Hepatocyte (in vitro differentiated cells): Measurements from ENCODE around the gene AIP. TPM values are rescaled to one million over a fixed set of nuclear protein-coding genes. Genes with fewer than 3 reads are reported as not detected.
"Not testable (repeated sequence)": the region's sequence is repeated elsewhere in the genome, so short reads cannot be mapped to it uniquely, and the experiment has no call there.

Source experiments
- DNase-seq: peaks from one replicate; pipeline ENCODE4 v3.0.0-alpha.2; 2016; ENCODE audit warnings: low spot score
- H2AFZ ChIP-seq: fragments of 200-600 bp; sonication (generic); 2 replicates; pipeline ENCODE4 v1.6.0; 2016; ENCODE audit warnings: antibody characterized with exemption, mild to moderate bottlenecking
- H3K27ac ChIP-seq: fragments of 200-600 bp; sonication (generic); 2 replicates; pipeline ENCODE4 v1.5.1; 2016; ENCODE audit warnings: mild to moderate bottlenecking
- H3K27me3 ChIP-seq: fragments of 200-600 bp; sonication (generic); 2 replicates; pipeline ENCODE4 v1.6.1; 2016
- H3K36me3 ChIP-seq: fragments of 200-600 bp; sonication (generic); replicated peaks from 2 replicates; pipeline ENCODE4 v1.5.1; 2016; ENCODE audit warnings: low read depth; ENCODE audit not compliant: insufficient read depth
- H3K4me1 ChIP-seq: fragments of 200-600 bp; sonication (generic); 2 replicates; pipeline ENCODE4 v1.5.1; 2016; ENCODE audit warnings: mild to moderate bottlenecking, moderate library complexity; ENCODE audit not compliant: insufficient read depth
- H3K4me2 ChIP-seq: fragments of 200-600 bp; sonication (generic); 2 replicates; pipeline ENCODE4 v1.6.0; 2016
- H3K4me3 ChIP-seq: fragments of 200-600 bp; sonication (generic); 2 replicates; pipeline ENCODE4 v1.5.1; 2016; ENCODE audit warnings: mild to moderate bottlenecking
- H3K79me2 ChIP-seq: fragments of 200-600 bp; sonication (generic); 2 replicates; pipeline ENCODE4 v1.6.0; 2017; ENCODE audit warnings: mild to moderate bottlenecking
- H3K9me2 ChIP-seq: fragments of 200-600 bp; sonication (generic); replicated peaks from 2 replicates; pipeline ENCODE4 v1.6.0; 2017; ENCODE audit warnings: mild to moderate bottlenecking; ENCODE audit not compliant: insufficient read depth
- H3K9me3 ChIP-seq: fragments of 200-600 bp; sonication (generic); 2 replicates; pipeline ENCODE4 v1.5.1; 2016; ENCODE audit warnings: low read depth, mild to moderate bottlenecking
- H4K20me1 ChIP-seq: fragments of 200-600 bp; sonication (generic); 2 replicates; pipeline ENCODE4 v1.6.0; 2016; ENCODE audit warnings: mild to moderate bottlenecking; ENCODE audit not compliant: insufficient read depth, poor library complexity, severe bottlenecking
- EZH2 ChIP-seq: fragments of 200-600 bp; sonication (generic); IDR thresholded peaks from 2 replicates; pipeline ENCODE4 v1.6.1; 2016; ENCODE audit warnings: antibody characterized with exemption, mild to moderate bottlenecking, borderline replicate concordance
- EZH2phosphoT487 ChIP-seq: fragments of 200-600 bp; sonication (generic); IDR thresholded peaks from one replicate; pipeline ENCODE4 v1.6.1; 2018; ENCODE audit warnings: antibody characterized with exemption, mild to moderate bottlenecking, low read depth, moderate library complexity; ENCODE audit not compliant: unreplicated experiment, severe bottlenecking
- WGBS: methylation state at CpG from one replicate; pipeline ENCODE4 v1.1.6; 2016; ENCODE audit warnings: low lambda C conversion rate; ENCODE audit errors: missing lambda C conversion rate; 5-methylcytosine and 5-hydroxymethylcytosine counted together
- polyA plus RNA-seq: library from polyadenylated mRNA; unstranded; fragments of >200 nt; fragmentation: Nextera tagmentation; extraction: Ambion mirVana; gene quantifications from 2 replicates; pipeline ENCODE4 v1.2.1, GENCODE V29; 2016
- total RNA-seq: library from RNA; depleted of rRNA; stranded (reverse); fragments of >200 nt; gene quantifications from 2 replicates; pipeline ENCODE4 v1.2.3, GENCODE V29; 2014
- TF ChIP-seq, protein P1 (sequence below): fragments of 200-600 bp; sonication (generic); IDR thresholded peaks from 2 replicates; pipeline ENCODE4 v1.5.1; 2016; ENCODE audit warnings: antibody characterized with exemption, mild to moderate bottlenecking; ENCODE audit not compliant: poor library complexity

AIP gene
- total and polyA plus RNA-seq, 2 experiments from 2014 or later = 35.3 to 45.2 TPM

DNA sequence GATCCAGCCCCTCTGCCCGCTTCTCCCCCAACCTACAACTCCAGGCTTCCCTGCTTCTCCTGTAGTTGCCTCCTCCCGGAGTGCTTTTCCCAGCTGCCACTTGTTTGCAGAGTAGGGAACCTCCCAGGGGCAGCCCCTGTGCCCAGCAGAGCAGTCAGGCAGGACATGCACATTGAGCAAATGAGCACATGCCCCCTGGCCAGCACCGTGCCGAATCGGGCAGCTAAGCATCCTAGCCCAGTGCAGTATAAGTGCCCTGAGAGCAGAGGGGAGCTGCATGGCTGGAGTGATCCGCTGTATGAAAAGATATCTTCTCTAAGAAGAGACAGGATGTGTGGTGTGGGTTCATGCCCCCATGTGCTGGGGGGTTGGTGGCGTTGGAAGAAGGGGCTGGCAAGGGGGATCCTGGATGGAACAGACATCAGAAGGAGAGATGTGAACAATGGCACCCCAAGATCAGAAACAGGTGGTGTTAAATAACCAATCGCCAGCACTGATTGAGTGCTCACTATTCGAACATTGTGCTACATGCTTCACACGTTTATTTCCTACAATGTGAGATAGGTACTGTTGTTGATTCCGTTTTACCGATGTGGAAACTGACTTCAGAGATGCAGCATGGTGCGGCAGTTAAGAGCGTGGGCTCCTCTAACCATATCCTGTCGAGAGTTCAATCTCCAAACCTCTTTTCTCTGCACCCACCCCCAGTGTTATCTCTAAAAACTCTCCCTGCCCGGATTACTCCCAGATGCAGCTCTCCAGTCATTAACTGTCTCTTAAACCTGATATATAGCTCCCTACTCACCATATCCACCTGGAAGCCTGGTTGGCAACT is 1.2 kb downstream of the AIP start:
- peaks cover 26% of the 10 kb centered on the region for H3K79me2 ChIP-seq
- H3K9me3 ChIP-seq = no peaks in the 10 kb centered on the region
- TF ChIP-seq EZH2phosphoT487 (no peak), EZH2 (no peak)
- TF ChIP-seq, protein P1, sequence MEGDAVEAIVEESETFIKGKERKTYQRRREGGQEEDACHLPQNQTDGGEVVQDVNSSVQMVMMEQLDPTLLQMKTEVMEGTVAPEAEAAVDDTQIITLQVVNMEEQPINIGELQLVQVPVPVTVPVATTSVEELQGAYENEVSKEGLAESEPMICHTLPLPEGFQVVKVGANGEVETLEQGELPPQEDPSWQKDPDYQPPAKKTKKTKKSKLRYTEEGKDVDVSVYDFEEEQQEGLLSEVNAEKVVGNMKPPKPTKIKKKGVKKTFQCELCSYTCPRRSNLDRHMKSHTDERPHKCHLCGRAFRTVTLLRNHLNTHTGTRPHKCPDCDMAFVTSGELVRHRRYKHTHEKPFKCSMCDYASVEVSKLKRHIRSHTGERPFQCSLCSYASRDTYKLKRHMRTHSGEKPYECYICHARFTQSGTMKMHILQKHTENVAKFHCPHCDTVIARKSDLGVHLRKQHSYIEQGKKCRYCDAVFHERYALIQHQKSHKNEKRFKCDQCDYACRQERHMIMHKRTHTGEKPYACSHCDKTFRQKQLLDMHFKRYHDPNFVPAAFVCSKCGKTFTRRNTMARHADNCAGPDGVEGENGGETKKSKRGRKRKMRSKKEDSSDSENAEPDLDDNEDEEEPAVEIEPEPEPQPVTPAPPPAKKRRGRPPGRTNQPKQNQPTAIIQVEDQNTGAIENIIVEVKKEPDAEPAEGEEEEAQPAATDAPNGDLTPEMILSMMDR = no peak
- peak overlapping the region; percentile 75 for H3K4me2 ChIP-seq
- H4K20me1 ChIP-seq = no peaks in the 10 kb centered on the region
- no peak overlapping the region for H3K27ac ChIP-seq
- 87% methylated on average over 16 of the region's 16 CpGs for WGBS
- no peaks in the 10 kb centered on the region for H3K36me3 ChIP-seq
- no peak overlapping the region for H2AFZ ChIP-seq
- H3K9me2 ChIP-seq = no peaks in the 10 kb centered on the region
- no peaks in the 10 kb centered on the region for H3K27me3 ChIP-seq
- peaks cover 10% of the 10 kb centered on the region for H3K4me1 ChIP-seq
- H3K4me3 ChIP-seq = no peak overlapping the region
- DNase-seq = no peak

DNA sequence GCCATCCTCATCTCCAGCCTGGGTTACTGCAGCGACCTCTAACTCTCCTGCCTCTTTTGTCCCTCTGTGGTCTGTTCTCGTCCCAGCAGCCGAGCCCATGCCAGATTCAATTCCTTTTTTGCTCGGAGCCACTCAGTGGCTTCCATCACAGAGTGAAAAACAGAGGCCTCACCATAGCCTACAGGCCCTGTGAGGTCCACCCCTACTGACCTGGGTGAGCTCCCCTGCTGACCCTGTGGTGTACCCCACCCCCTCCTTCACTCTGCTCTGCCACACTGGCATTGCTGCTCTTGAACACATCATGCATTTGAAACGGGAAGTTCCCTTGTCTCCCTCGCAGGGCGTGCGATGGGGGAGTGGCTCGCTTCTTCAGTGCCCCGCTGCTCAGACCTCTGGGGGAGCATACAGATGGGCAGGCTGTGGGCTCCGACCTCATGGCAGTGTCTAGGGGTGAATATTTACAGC is 2.1 kb downstream of the AIP start:
- WGBS = 96% methylated on average over 11 of the region's 11 CpGs
- DNase-seq = no peak
- H3K36me3 ChIP-seq = no peaks in the 10 kb centered on the region
- no peaks in the 10 kb centered on the region for H4K20me1 ChIP-seq
- no peak overlapping the region for H2AFZ ChIP-seq
- no peak overlapping the region for H3K4me2 ChIP-seq
- no peak overlapping the region for H3K27ac ChIP-seq
- TF ChIP-seq EZH2 = no peak
- no peak for TF ChIP-seq EZH2phosphoT487
- TF ChIP-seq, protein P1 = no peak
- H3K9me2 ChIP-seq = no peaks in the 10 kb centered on the region
- no peak overlapping the region for H3K4me3 ChIP-seq
- H3K9me3 ChIP-seq = no peaks in the 10 kb centered on the region
- peaks cover 10% of the 10 kb centered on the region for H3K4me1 ChIP-seq
- H3K79me2 ChIP-seq = peaks cover 26% of the 10 kb centered on the region
- no peaks in the 10 kb centered on the region for H3K27me3 ChIP-seq

DNA sequence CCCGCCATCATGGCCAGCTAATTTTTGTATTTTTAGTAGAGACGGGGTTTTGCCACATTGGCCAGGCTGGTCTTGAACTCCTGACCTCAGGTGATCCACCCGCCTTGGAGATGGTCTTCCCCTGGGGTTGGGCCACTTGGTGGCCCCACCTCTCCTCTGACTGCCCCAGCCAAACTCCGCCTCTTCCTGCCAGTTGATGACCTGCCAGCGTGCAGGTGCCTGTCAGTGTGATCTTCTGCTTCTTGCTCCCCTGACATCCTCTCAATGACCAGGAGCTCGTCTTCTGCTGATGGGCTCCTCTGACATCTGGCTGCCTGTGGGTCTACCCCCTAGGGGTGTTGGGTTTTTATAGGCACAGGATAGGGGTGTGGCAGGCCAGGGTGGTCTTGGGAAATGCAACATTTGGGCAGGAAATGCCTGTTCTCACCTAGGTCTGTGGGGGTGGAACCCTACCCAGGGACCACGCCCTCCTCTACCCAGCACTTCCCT is 3.1 kb downstream of the AIP start:
- not testable (repeated sequence) for H3K27ac ChIP-seq, H3K9me2 ChIP-seq, H3K36me3 ChIP-seq, H2AFZ ChIP-seq, H3K4me2 ChIP-seq, H3K9me3 ChIP-seq, DNase-seq, H3K4me3 ChIP-seq, H3K27me3 ChIP-seq, H4K20me1 ChIP-seq
- Histone ChIP-seq H3K79me2 (peaks cover 26% of the 10 kb centered on the region), H3K4me1 (peaks cover 10% of the 10 kb centered on the region)
- 97% methylated on average over 7 of the region's 7 CpGs for whole genome bisulfite sequencing

DNA sequence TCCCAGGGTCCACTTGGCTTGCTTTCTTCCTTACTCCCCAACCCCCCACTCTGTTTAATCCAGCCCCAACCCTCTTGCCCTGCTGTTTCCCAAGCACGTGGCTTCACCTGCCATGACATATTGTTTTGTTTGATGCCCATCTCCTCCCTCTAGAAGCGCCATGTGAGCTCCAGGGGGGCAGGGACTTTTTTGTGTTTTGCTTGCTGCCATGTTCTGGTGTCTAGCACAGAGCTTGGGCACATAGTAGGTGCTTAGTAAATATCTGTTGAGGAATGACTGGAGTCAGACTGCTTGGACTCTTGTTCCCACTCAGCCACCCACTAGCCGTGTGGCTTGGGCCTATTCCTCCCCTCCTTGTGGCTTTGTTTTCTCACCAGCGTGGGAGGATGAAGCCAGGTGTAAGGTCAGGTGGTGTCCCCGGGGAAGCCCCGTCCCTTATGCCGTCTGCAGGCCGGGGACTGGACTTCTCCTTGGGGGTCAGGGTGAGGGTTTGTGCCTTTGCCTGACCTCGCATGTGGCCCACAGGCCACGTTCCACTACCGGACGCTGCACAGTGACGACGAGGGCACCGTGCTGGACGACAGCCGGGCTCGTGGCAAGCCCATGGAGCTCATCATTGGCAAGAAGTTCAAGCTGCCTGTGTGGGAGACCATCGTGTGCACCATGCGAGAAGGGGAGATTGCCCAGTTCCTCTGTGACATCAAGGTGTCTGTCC is 3.8 kb downstream of the AIP start:
- H3K4me2 ChIP-seq = no peak overlapping the region
- no peaks in the 10 kb centered on the region for H3K9me3 ChIP-seq
- H3K9me2 ChIP-seq = no peaks in the 10 kb centered on the region
- no peak overlapping the region for H3K27ac ChIP-seq
- peaks cover 26% of the 10 kb centered on the region for H3K79me2 ChIP-seq
- WGBS = 94% methylated on average over 20 of the region's 20 CpGs
- no peak overlapping the region for H2AFZ ChIP-seq
- no peaks in the 10 kb centered on the region for H3K36me3 ChIP-seq
- TF ChIP-seq EZH2 (no peak), EZH2phosphoT487 (no peak)
- TF ChIP-seq, protein P1 = no peak
- H3K27me3 ChIP-seq = no peaks in the 10 kb centered on the region
- DNase-seq = no peak
- no peak overlapping the region for H3K4me3 ChIP-seq
- peaks cover 10% of the 10 kb centered on the region for H3K4me1 ChIP-seq
- no peaks in the 10 kb centered on the region for H4K20me1 ChIP-seq
